Stimulated activated CD4-positive, alpha-beta T cell treated with anti-CD3 and anti-CD28 coated beads, Interleukin-12 subunit alpha, Interleukin-12 subunit beta, amount 100 ng/mL, for 24 hours (primary cell): ENCODE measurements around the gene PRADC1.

Experiments used
- DNase-seq, 2 experiments: peaks; one replicate each; pipeline ENCODE4 v3.0.0-alpha.2; 2020; ENCODE audit warnings: low read depth in 2 of 2

The PRADC1 gene

GRCh38 chr2:73258913-73259215 is 25.8 kb upstream of the PRADC1 start:
- no peak for DNase-seq

GRCh38 chr2:73258186-73258912 is 25.3 kb upstream of the PRADC1 start:
- no peak for DNase-seq

- DNase-seq, result no peak
These were observed 24.5 kb upstream of the PRADC1 start for GRCh38 chr2:73257425-73258125.

GRCh38 chr2:73257021-73257420 is 24.0 kb upstream of the PRADC1 start:
- DNase-seq, result no peak

GRCh38 chr2:73256618-73256922 is 23.5 kb upstream of the PRADC1 start:
- no peak for DNase-seq

GRCh38 chr2:73255907-73256617 is 23.0 kb upstream of the PRADC1 start:
- DNase-seq, result no peak

- no peak for DNase-seq
These were observed 22.1 kb upstream of the PRADC1 start for GRCh38 chr2:73255007-73255644.

GRCh38 chr2:73254343-73255006 is 21.4 kb upstream of the PRADC1 start:
- no peak for DNase-seq

- no peak for DNase-seq
These were observed 20.9 kb upstream of the PRADC1 start for GRCh38 chr2:73253901-73254300.

GRCh38 chr2:73253400-73253799 is 20.4 kb upstream of the PRADC1 start:
- DNase-seq, result no peak

GRCh38 chr2:73252238-73253027 is 19.4 kb upstream of the PRADC1 start:
- DNase-seq, result no peak

GRCh38 chr2:73250872-73251846 is 18.1 kb upstream of the PRADC1 start:
- no peak for DNase-seq

GRCh38 chr2:73249636-73250035 is 16.6 kb upstream of the PRADC1 start:
- DNase-seq, result no peak

- DNase-seq, result no peak
These were observed 13.8 kb upstream of the PRADC1 start for GRCh38 chr2:73246850-73247249.

- DNase-seq, result no peak
These were observed 11.5 kb upstream of the PRADC1 start for GRCh38 chr2:73244580-73244979.

GRCh38 chr2:73243884-73244570 is 11.0 kb upstream of the PRADC1 start:
- no peak for DNase-seq

- no peak for DNase-seq
These were observed 6.7 kb upstream of the PRADC1 start for GRCh38 chr2:73239776-73240175.

GRCh38 chr2:73238976-73239375 is 5.9 kb upstream of the PRADC1 start:
- no peak for DNase-seq

- no peak for DNase-seq
These were observed 5.1 kb upstream of the PRADC1 start for GRCh38 chr2:73238149-73238548.

- no peak for DNase-seq
These were observed 4.1 kb upstream of the PRADC1 start for GRCh38 chr2:73237168-73237567.
